GM13976 (cell line): ENCODE results near the gene GPX2.

ENCODE experiments used
- DNase-seq: peaks from one replicate; pipeline ENCODE4 v3.0.0; 2012; ENCODE audit warnings: low spot score
- in situ Hi-C: fragments of 300-500 bp; cut with MboI; formaldehyde crosslinking; loops from one replicate; pipeline ENCODE4 v1.12.0; 2022; ENCODE audit warnings: low sequenced_read_pairs, mixed read lengths, inconsistent platforms; ENCODE audit not compliant: unreplicated experiment
- TF ChIP-seq, protein P1 (sequence below): IDR thresholded peaks from 2 replicates; pipeline ENCODE4 v1.5.1; 2012; ENCODE audit warnings: borderline replicate concordance, mild to moderate bottlenecking; ENCODE audit not compliant: insufficient read depth; ENCODE audit errors: extremely low read depth, missing control alignments, control extremely low read depth

The GPX2 gene

DNA sequence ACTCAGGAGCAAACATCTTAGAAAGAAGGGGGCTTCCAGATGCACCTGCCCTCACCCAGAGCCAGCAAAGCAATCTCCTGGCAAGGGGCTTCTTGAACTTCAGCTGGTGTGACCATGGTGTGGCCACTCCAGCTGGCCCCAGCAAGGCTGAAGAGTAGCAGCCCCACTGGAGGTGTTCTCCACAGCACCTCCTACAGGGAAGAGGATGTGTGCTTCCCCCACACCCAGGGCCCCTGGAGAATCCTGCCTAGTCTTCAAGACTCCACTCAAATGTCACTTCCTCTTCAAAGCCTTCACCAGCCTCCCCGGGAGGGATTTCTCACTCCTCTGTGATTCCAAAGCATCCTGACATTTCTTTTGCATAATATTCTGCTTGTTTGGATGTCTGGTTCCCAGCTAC lies 21.1 kb upstream of the GPX2 start:
- TF ChIP-seq, protein P1, sequence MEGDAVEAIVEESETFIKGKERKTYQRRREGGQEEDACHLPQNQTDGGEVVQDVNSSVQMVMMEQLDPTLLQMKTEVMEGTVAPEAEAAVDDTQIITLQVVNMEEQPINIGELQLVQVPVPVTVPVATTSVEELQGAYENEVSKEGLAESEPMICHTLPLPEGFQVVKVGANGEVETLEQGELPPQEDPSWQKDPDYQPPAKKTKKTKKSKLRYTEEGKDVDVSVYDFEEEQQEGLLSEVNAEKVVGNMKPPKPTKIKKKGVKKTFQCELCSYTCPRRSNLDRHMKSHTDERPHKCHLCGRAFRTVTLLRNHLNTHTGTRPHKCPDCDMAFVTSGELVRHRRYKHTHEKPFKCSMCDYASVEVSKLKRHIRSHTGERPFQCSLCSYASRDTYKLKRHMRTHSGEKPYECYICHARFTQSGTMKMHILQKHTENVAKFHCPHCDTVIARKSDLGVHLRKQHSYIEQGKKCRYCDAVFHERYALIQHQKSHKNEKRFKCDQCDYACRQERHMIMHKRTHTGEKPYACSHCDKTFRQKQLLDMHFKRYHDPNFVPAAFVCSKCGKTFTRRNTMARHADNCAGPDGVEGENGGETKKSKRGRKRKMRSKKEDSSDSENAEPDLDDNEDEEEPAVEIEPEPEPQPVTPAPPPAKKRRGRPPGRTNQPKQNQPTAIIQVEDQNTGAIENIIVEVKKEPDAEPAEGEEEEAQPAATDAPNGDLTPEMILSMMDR, result no peak
- in situ Hi-C loops, result no loop called here
- no peak for DNase-seq

DNA sequence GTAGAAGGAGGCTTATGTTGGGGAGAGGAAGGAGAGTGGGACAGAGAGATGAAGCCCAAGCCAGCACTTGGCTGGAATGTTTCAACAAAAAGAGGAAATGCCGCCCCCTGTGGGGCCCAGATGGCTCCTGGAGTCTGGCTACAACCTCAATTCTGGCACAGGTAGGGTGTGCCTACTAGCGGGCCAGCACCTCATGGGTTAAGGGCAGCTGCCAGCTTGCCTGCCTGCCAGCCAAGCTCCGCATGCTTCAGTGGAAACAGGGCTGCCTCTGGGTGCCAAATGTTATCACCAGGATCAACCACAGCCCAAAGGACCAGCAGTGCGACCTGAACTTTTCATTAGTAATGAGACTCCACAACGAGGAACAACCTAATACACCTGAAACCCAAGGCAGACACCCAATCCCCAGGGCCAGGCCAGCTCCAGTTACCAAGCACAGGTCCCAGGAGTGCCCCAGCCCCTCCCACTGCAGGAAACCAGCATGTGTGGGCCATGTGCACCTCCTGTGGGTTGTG lies 18.3 kb upstream of the GPX2 start:
- in situ Hi-C loops, result no loop called here
- DNase-seq, result no peak
- TF ChIP-seq, protein P1, result no peak

DNA sequence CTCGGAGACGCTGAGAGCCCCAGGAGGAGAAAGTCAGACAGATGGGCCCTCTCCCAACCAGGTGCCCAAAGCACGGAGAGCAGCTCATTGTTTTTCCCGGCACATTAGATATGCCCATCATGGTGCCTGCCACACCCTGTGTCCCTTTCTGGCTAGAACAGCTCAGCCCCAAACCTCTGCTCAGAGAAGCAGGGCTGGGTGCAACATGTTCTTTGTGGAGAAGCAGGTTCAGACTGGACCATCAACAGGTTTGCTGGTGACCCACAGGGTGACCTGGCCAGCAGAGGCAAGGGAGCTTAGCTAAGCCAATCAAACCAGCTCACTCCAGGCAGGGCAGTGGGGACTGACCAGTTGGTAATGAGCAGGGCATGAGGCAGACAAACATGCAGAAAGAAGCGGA lies 16.2 kb upstream of the GPX2 start:
- no peak for DNase-seq
- in situ Hi-C loops, result no loop called here
- TF ChIP-seq, protein P1, result no peak

DNA sequence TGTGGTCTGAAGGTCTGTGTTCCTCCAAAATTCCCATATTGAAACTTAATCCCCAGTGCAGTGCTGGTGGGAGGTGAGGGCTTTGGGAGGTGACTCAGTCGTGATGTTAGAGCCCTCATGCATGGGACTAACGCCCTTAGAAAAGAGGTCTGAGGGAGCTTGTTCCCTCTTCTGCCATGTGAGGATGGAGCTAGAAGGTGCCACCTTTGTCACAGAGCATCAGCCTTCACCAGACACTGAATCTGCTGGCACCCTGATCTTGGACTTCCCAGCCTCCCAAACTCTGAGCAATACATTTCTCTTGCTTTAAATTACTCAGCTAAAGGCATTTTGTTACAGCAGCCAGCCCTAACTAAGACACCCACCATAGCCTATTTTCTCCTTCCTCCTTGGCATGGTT lies 15.7 kb upstream of the GPX2 start:
- DNase-seq, result no peak
- in situ Hi-C loops, result no loop called here
- TF ChIP-seq, protein P1, result no peak

DNA sequence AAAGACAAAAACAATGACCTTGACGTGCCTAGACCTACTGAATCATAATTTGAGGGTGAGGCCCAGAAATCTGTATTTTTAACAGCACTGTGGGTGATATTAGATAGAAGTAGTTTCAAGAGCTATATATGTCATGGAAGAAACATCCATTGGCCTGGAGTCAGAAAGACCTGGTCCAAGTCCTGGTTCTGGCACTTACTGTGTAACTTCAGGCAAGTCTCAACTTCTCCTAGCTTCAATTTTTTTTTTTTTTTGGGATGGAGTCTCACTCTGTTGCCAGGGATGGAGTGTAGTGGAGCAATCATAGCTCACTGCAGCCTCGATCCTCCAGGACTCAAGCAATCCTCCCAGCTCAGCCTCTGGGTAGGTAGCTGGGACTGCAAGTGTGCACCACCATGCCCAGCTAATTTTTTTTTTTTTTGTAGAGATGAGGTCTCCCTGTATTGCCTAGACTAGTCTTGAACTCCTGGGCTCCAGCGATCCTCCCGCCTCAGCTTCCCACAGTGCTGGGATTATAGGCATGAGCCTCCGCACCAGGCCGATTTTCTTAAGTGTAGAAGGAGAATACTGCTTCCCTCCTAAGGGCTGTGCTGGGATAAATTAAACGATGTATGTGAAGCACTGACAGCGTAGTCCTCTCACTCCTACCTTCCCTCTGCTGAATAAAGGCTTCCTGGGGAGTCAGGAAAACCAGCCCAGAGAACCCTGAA lies 14.3 kb upstream of the GPX2 start:
- in situ Hi-C loops, result no loop called here
- TF ChIP-seq, protein P1, result no peak
- DNase-seq, result no peak

DNA sequence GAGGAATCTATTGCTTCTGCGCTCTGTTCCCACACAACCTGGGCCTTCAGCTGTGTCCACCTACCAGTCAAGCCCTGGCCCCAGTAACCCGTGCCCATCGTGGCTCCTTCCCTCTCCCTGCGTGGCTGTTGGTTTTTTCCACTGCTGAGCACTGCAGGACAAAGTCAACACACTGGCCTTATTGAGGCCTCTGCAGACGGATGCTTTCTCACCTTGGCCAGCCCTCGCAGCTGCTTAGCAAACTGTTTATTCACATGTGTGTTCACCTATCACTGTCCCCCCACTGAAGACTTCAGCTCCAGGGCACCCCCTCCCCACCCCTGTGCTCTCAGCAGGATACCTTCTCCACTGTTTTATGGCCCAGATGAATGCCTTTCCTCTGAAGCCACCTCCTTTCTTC lies 12.8 kb upstream of the GPX2 start:
- in situ Hi-C loops, result no loop called here
- TF ChIP-seq, protein P1, result no peak
- DNase-seq, result no peak
